ENCODE data around the gene ARSG.
"Not testable (repeated sequence)": the region's sequence is repeated elsewhere in the genome, so short reads cannot be mapped to it uniquely, and the experiment has no call there.

DNA sequence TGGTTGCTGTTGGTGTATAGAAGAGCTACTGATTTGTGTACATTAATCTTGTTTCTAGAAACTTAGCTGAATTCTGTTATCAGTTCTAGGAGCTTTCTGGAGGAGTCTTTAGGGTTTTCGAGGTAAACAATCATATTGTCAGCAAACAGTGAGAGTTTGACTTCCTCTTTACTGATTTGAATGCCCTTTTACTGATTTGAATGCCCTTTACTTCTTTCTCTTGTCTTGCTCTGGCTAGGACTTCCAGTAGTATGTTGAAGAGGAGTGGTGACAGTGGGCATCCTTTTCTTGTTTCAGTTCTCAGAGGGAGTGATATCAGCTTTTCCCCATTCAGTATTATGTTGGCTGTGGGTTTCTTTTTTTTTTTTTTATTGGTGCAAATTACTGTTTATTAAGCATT, 116.4 kb downstream of the ARSG start:
- not testable (repeated sequence) for TF ChIP-seq CTCF (optimal IDR thresholded peaks at IDR 0.05 in 1 of 3, IDR thresholded peaks at IDR 0.05 in 1 of 3, conservative IDR thresholded peaks at IDR 0.05 in 1 of 3; ENCODE audit: extremely low read depth in 1 of 3, insufficient read depth in 2 of 3, low read length in 3 of 3); EZH2 (IDR thresholded peaks at IDR 0.05; ENCODE audit: low read length)
